CD4-positive, alpha-beta memory T cell (primary cell): ENCODE measurements around the gene SLC45A2. TPM values are rescaled to one million over a fixed set of nuclear protein-coding genes. Genes with fewer than 3 reads are reported as not detected.
"Not testable (repeated sequence)": the region's sequence is repeated elsewhere in the genome, so short reads cannot be mapped to it uniquely, and the experiment has no call there.

ENCODE experiments used
- CTCF ChIA-PET: fragments of 350-600 bp; sonication (Branson Sonifier 250); formaldehyde crosslinking; loops from one replicate; lab custom pipeline; 2021; ENCODE audit warnings: inconsistent platforms; ENCODE audit not compliant: partially characterized antibody; lab: Charles Lee
- POLR2A ChIA-PET: fragments of 350-600 bp; sonication (Branson Sonifier 250); formaldehyde crosslinking; loops from one replicate; lab custom pipeline; 2021; ENCODE audit not compliant: partially characterized antibody; lab: Charles Lee
- DNase-seq, 5 donors: peaks; one replicate each; pipeline versions ENCODE4 v3.0.0 to v3.0.0-alpha.2; 2020 to 2022; ENCODE audit warnings: mixed read lengths in 1 of 5
- H3K27ac ChIP-seq: one replicate; pipeline ENCODE4 v1.7.0; 2013; ENCODE audit warnings: low read depth, low read length
- H3K27me3 ChIP-seq: 2 replicates; pipeline ENCODE4 v1.7.0; 2013; ENCODE audit warnings: mild to moderate bottlenecking, low read length, moderate library complexity; ENCODE audit not compliant: insufficient read depth
- H3K36me3 ChIP-seq: 2 replicates; pipeline ENCODE4 v1.7.0; 2013; ENCODE audit warnings: mild to moderate bottlenecking, low read length, moderate library complexity; ENCODE audit not compliant: insufficient read depth
- H3K4me1 ChIP-seq: 2 replicates; pipeline ENCODE4 v1.7.0; 2013; ENCODE audit warnings: mild to moderate bottlenecking, low read length, moderate library complexity; ENCODE audit not compliant: insufficient read depth
- H3K4me3 ChIP-seq, 2 donors: one replicate each; pipeline ENCODE4 v1.7.0; 2013; ENCODE audit warnings: low read length in 2 of 2, mild to moderate bottlenecking in 1 of 2
- H3K9me3 ChIP-seq, 2 donors: one replicate each; pipeline ENCODE4 v1.7.0; 2013; ENCODE audit warnings: low read length in 2 of 2, control low read depth in 1 of 2; ENCODE audit not compliant: control insufficient read depth in 1 of 2
- H3K27ac Mint-ChIP-seq, 7 donors: one replicate each; pipeline ENCODE4 v1.8.0; 2020 to 2021; ENCODE audit warnings: mixed read lengths in 7 of 7, mild to moderate bottlenecking in 6 of 7, inconsistent platforms in 3 of 7, moderate library complexity in 3 of 7
- H3K27me3 Mint-ChIP-seq, 2 donors: one replicate each; pipeline ENCODE4 v1.8.0; 2020 to 2021; ENCODE audit warnings: mixed read lengths in 2 of 2
- H3K36me3 Mint-ChIP-seq, 2 donors: one replicate each; pipeline ENCODE4 v1.8.0; 2020 to 2021; ENCODE audit warnings: mixed read lengths in 2 of 2, inconsistent platforms in 1 of 2, mild to moderate bottlenecking in 1 of 2
- H3K4me1 Mint-ChIP-seq, 4 donors: one replicate each; pipeline ENCODE4 v1.8.0; 2020 to 2021; ENCODE audit warnings: mixed read lengths in 4 of 4, mild to moderate bottlenecking in 1 of 4
- H3K4me3 Mint-ChIP-seq, 8 donors: one replicate each; pipeline ENCODE4 v1.8.0; 2020 to 2021; ENCODE audit warnings: mixed read lengths in 8 of 8, mild to moderate bottlenecking in 7 of 8, moderate library complexity in 6 of 8, inconsistent platforms in 3 of 8
- H3K9me3 Mint-ChIP-seq, 8 donors: one replicate each; pipeline ENCODE4 v1.8.0; 2020 to 2021; ENCODE audit warnings: mixed read lengths in 8 of 8, mild to moderate bottlenecking in 5 of 8, inconsistent platforms in 3 of 8, moderate library complexity in 1 of 8
- intact Hi-C: fragments of 100-400 bp; cut with micrococcal nuclease; formaldehyde crosslinking; loops from one replicate; pipeline ENCODE4 v1.15.1; 2023
- polyA plus RNA-seq, 2 donors: library from polyadenylated mRNA; unstranded; fragments of 300-500 nt; fragmentation: Illumina TruSeq; gene quantifications; one replicate each; pipeline ENCODE4 v1.2.3, GENCODE V29; 2021
- total RNA-seq, 2 experiments: library from RNA; stranded (reverse); gene quantifications; one replicate each; pipeline ENCODE4 v1.2.3, GENCODE V29; 2021

Gene SLC45A2
- total RNA-seq (not detected), polyA plus RNA-seq (not detected)

DNA sequence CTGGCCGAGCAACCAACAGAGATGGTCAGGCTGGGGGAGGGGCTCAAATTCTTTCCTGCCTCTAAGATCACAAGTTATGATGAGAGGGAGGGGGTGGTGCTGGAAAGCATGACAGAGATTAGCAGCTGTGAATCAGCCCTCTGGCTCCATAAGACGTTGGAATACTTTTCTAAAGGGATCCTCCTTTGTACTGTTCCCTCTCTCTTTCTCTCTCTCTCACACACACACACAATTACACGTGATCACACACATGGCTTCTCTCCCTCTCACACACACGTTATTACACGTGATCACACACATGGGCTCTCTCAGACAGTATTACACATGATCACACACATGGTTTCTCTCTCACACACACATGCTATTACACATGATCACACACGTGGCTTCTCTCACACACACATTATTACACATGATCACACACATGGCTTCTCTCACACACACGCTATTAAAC, at the start of gene SLC45A2:
Gene SLC45A2, minus strand, starts transcription at position 23 of the 454 bp plus-strand sequence. CDS start 110 bp downstream, outside the sequence.
- Histone ChIP-seq H3K27ac (no peak within 1 kb of the TSS), H3K4me1 (no peaks in the 10 kb centered on the region), H3K9me3 (no peaks in the 10 kb centered on the region), H3K36me3 (peaks cover 10% of the 10 kb centered on the region), H3K4me3 (no peak within 1 kb of the TSS), H3K27me3 (no peaks in the 10 kb centered on the region)
- intact Hi-C loops, result no loop called here
- ChIA-PET CTCF (interaction anchor here (1.8 to 2.0 kb wide), 2 partner anchors 11 to 14 kb away, joined by 7 to 9 read pairs; no protein-coding TSS in a partner anchor), POLR2A (no interaction called here)
- Mint-ChIP-seq H3K36me3 (peaks cover 16 to 22% of the 10 kb centered on the region in 2 donors), H3K4me1 (no peaks in the 10 kb centered on the region), H3K4me3 (no peak within 1 kb of the TSS), H3K27me3 (peaks cover 0 to 2% of the 10 kb centered on the region in 2 donors), H3K9me3 (no peaks in the 10 kb centered on the region), H3K27ac (no peak within 1 kb of the TSS)
- no peak for DNase-seq

DNA sequence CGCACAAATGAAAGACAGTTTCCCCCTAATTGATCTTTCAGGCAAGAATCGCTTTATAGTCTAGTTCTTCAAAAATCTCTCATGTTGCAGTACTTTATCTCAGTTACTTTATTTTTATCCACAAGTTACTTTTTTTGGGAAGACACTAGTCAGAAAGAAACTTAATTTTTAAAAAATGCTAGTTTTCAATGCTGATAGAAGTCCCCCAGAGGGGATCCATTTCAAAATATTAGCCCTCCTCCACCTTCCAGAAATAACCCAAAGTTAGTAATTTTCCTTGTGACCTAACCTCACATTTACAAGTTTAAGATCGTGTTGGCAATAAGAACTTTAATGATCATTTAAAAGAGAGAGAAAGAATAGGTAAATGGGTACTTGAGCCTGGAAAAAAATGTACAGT, 47.5 kb upstream of the SLC45A2 start:
- peaks cover 0 to 4% (median 0%) of the 10 kb centered on the region in 4 donors for H3K4me1 Mint-ChIP-seq
- no peaks in the 10 kb centered on the region for H3K27me3 Mint-ChIP-seq
- no peaks in the 10 kb centered on the region for H3K9me3 ChIP-seq
- H3K4me1 ChIP-seq, result no peaks in the 10 kb centered on the region
- no peak overlapping the region for H3K4me3 Mint-ChIP-seq
- H3K36me3 Mint-ChIP-seq, result peaks cover 28 to 34% of the 10 kb centered on the region in 2 donors
- no peaks in the 10 kb centered on the region for H3K27me3 ChIP-seq
- H3K36me3 ChIP-seq, result no peaks in the 10 kb centered on the region
- no peak overlapping the region for H3K27ac Mint-ChIP-seq
- POLR2A ChIA-PET, result no interaction called here
- intact Hi-C loops, result no loop called here
- no peak for DNase-seq
- H3K27ac ChIP-seq, result no peak overlapping the region
- CTCF ChIA-PET, result interaction anchor here (1.4 kb wide), 1 partner anchor 10 kb away, joined by 3 read pairs; no protein-coding TSS in a partner anchor
- no peak overlapping the region for H3K4me3 ChIP-seq
- no peaks in the 10 kb centered on the region for H3K9me3 Mint-ChIP-seq

- Histone ChIP-seq H3K4me1 (no peaks in the 10 kb centered on the region), H3K4me3 (no peak overlapping the region), H3K27ac (no peak overlapping the region), H3K36me3 (no peaks in the 10 kb centered on the region), H3K27me3 (no peaks in the 10 kb centered on the region), H3K9me3 (no peaks in the 10 kb centered on the region)
- no peaks in the 10 kb centered on the region for H3K27me3 Mint-ChIP-seq
- H3K9me3 Mint-ChIP-seq, result no peaks in the 10 kb centered on the region
- intact Hi-C loops, result no loop called here
- H3K27ac Mint-ChIP-seq, result no peak overlapping the region
- no peak for DNase-seq
- H3K36me3 Mint-ChIP-seq, result peaks cover 29 to 33% of the 10 kb centered on the region in 2 donors
- CTCF ChIA-PET, result interaction anchor here (1.4 kb wide), 1 partner anchor 9 kb away, joined by 3 read pairs; no protein-coding TSS in a partner anchor
- POLR2A ChIA-PET, result no interaction called here
- H3K4me1 Mint-ChIP-seq, result peaks cover 0 to 4% (median 0%) of the 10 kb centered on the region in 4 donors
- H3K4me3 Mint-ChIP-seq, result no peak overlapping the region
These were observed 46.6 kb upstream of the SLC45A2 start for GRCh38 chr5:34031117-34031516.

DNA sequence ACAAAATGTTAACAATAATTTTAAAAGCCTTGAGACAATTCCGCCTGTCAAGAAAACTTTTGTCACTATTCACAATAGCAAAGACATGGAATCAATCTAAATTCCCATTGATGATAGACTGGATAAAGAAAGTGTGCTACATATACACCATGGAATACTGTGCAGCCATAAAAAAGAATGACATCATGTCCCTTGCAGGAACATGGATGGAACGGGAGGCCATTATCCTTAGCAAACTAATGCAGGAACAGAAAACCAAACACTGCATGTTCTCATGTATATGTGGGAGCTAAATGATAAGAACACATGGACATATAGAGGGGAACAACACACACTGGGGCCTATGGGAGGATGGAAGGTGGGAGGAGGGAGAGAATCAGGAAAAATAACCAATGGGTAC, 46.1 kb upstream of the SLC45A2 start:
- H3K4me3 Mint-ChIP-seq, DNase-seq, POLR2A ChIA-PET, CTCF ChIA-PET, H3K27ac Mint-ChIP-seq, H3K4me1 Mint-ChIP-seq, H3K27me3 ChIP-seq, H3K9me3 Mint-ChIP-seq, H3K9me3 ChIP-seq, H3K4me1 ChIP-seq, intact Hi-C loops, H3K4me3 ChIP-seq, H3K27ac ChIP-seq, H3K27me3 Mint-ChIP-seq, H3K36me3 ChIP-seq: not testable (repeated sequence)
- peaks cover 34% of the 10 kb centered on the region in 2 donors for H3K36me3 Mint-ChIP-seq

DNA sequence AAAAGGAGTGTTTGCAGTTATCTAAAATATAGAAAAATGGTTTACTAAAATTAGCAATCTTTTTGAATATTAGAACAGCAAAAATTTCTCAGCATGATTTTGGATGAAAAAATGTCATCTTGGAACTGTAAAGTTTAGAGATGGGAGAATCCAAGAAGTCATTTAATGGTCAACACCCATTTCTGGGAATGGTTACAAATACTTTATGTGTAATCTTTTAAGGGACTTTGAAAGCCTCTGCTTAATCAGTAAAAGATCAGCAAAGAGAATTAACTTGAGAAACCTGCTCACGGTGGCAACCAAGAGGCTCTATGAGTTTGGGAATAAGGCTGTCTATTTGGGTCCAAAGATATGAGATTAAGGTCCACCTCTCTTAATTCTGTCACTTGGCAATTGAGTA, 45.6 kb upstream of the SLC45A2 start:
- CTCF ChIA-PET, result no interaction called here
- H3K4me1 Mint-ChIP-seq, result peaks cover 0 to 4% (median 0%) of the 10 kb centered on the region in 4 donors

GRCh38 chr5:34028349-34028748, 43.9 kb upstream of the SLC45A2 start:
- no peak overlapping the region for H3K27ac Mint-ChIP-seq

More for the DNA sequence above, 45.6 kb upstream of the SLC45A2 start:
- H3K4me3 Mint-ChIP-seq, result no peak overlapping the region
- intact Hi-C loops, result no loop called here
- H3K36me3 ChIP-seq, result no peaks in the 10 kb centered on the region
- POLR2A ChIA-PET, result no interaction called here
- no peak overlapping the region for H3K4me3 ChIP-seq
- H3K27me3 ChIP-seq, result no peaks in the 10 kb centered on the region
- H3K27ac ChIP-seq, result no peak overlapping the region
- no peaks in the 10 kb centered on the region for H3K27me3 Mint-ChIP-seq
- no peak overlapping the region for H3K27ac Mint-ChIP-seq
- H3K9me3 ChIP-seq, result no peaks in the 10 kb centered on the region
- H3K4me1 ChIP-seq, result no peaks in the 10 kb centered on the region
- no peaks in the 10 kb centered on the region for H3K9me3 Mint-ChIP-seq
- DNase-seq, result no peak
- H3K36me3 Mint-ChIP-seq, result peaks cover 32 to 35% of the 10 kb centered on the region in 2 donors

DNA sequence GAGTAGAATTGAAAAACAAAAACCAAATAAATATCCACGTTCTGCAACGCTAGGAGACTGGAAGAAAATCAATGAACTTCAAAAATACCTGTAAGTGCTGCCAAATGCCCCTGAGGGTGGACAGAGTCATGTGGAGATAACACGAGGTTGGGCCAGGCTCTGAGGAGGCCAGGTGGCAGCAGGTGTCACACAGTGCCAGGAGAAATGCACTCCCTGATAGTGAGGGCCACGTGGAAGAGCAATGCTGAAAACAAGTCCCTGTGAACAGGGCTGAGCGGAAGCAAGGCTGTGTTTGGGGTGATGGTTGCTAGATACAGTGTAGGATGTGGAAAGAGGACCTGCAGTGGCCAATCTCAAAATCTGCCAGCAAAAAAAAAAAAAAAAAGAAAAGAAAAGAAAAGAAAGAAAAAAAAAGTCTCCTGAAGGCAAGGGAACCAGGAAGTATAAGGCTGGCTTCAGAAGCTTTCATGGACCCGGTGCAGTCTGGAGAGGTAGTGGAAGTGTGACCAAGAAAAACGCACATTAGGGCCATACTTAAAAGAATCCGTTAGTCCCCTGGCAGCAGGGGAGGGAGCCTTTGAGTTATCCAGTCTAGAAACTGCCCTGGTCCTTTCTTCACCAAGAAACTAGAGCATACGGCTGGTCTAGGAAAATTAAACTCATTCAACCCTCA, 41.7 kb upstream of the SLC45A2 start:
- peaks cover 28 to 32% of the 10 kb centered on the region in 2 donors for H3K36me3 Mint-ChIP-seq
- ChIA-PET CTCF (no interaction called here), POLR2A (no interaction called here)
- no peaks in the 10 kb centered on the region for H3K9me3 Mint-ChIP-seq
- Histone ChIP-seq H3K4me1 (peaks cover 8% of the 10 kb centered on the region), H3K9me3 (no peaks in the 10 kb centered on the region), H3K36me3 (no peaks in the 10 kb centered on the region), H3K27ac (no peak overlapping the region), H3K4me3 (no peak overlapping the region), H3K27me3 (no peaks in the 10 kb centered on the region)
- intact Hi-C loops, result no loop called here
- H3K4me3 Mint-ChIP-seq, result no peak overlapping the region
- H3K4me1 Mint-ChIP-seq, result peaks cover 13 to 19% (median 17%) of the 10 kb centered on the region in 4 donors
- DNase-seq, result no peak
- peak overlapping the region in 1 of 7 donors; percentile 85 for H3K27ac Mint-ChIP-seq
- no peaks in the 10 kb centered on the region for H3K27me3 Mint-ChIP-seq

More at GRCh38 chr5:34028349-34028748, 43.9 kb upstream of the SLC45A2 start:
- Histone ChIP-seq H3K27ac (no peak overlapping the region), H3K27me3 (no peaks in the 10 kb centered on the region), H3K9me3 (no peaks in the 10 kb centered on the region), H3K4me3 (no peak overlapping the region), H3K4me1 (no peaks in the 10 kb centered on the region), H3K36me3 (no peaks in the 10 kb centered on the region)
- CTCF ChIA-PET, result no interaction called here
- Mint-ChIP-seq H3K27me3 (no peaks in the 10 kb centered on the region), H3K9me3 (no peaks in the 10 kb centered on the region), H3K4me1 (peaks cover 0 to 4% (median under 1%) of the 10 kb centered on the region in 4 donors), H3K36me3 (peaks cover 26 to 27% of the 10 kb centered on the region in 2 donors), H3K4me3 (no peak overlapping the region)
- intact Hi-C loops, result no loop called here
- POLR2A ChIA-PET, result no interaction called here
- DNase-seq, result no peak
